NCI-H1105 treated with DMSO at 0.1 percent for 48 hours (cell line): ENCODE data around the gene SVEP1.
"Not testable (repeated sequence)": the region's sequence is repeated elsewhere in the genome, so short reads cannot be mapped to it uniquely, and the experiment has no call there.

Experiments
- DNase-seq: peaks from one replicate; lab custom pipeline; 2025; lab: John Stamatoyannopoulos, UW

The SVEP1 gene

DNA sequence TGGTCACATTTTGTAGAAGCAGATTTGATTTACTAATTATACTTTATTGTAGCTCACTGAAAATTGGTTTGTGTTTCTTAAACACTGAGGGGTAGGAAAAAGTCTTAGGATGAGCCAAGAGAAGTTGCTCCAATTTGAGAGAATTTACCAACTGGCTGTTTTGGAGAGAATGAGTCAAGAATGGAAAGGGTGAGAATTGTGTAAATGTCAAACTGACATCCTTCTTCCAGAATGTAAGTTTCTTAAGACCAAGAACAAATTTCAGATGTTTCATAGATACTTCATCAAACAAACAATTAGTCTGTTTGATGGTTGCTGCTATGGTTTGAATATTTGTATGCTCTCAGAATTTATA, 135.7 kb downstream of the SVEP1 start:
- no peak for DNase-seq

DNA sequence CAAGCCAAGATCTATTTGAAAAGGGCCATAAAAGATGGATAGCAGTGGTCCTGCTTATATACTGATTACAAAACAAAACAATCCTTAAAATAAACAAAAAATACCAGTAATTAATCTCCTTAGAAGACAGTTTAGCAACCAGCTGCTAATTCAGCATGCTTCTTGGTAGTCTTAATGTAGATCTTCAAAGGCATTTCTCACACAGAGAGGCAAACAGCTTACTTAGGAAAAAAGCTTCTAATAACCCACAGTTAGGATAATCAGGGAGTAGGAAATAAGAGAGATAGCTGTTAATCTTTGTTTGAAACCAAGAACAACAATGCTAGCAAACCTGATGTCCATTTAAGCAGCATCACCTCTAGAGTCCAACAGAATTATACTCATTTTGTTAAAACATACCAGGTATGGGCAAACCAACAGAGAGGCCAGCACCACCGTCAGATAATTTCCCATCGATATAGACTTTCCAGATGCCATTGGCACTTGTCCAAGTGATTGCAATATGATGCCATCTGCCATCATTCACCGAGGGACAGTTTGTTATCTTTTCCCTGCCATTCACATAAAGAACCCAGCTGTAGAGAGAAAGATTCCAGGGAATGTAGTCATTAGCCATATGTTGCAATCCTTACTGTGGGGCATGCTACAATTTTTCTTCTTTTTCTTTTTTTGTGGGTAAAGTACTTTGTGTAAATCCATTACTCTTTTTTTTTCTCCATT, 136.2 kb downstream of the SVEP1 start:
- DNase-seq: peak; percentile 71

DNA sequence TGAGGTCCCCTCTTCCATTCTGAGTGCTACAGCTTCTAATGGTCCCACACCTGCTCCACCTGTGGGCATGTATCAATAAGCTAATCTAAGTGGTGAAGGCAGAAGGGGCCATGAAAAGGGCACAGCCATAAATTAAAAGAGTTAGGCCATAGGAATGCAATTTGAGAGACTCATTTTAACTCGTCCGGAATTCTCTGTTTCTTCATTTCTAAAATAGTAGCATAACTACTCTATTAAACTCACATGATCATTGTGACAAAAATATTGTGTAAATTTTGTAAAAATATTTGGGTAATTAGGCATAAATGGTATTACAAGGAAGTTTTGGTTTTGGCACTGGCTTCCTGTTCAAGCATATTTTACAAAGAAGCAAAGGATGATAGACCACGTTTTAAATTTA, 138.7 kb downstream of the SVEP1 start:
- DNase-seq: no peak

- no peak for DNase-seq
Observed at GRCh38 chr9:110440172-110440571, 139.4 kb downstream of the SVEP1 start.

GRCh38 chr9:110432253-110432652, 147.3 kb downstream of the SVEP1 start:
- no peak for DNase-seq

- no peak for DNase-seq
Observed at GRCh38 chr9:110429453-110429852, 150.1 kb downstream of the SVEP1 start.

DNA sequence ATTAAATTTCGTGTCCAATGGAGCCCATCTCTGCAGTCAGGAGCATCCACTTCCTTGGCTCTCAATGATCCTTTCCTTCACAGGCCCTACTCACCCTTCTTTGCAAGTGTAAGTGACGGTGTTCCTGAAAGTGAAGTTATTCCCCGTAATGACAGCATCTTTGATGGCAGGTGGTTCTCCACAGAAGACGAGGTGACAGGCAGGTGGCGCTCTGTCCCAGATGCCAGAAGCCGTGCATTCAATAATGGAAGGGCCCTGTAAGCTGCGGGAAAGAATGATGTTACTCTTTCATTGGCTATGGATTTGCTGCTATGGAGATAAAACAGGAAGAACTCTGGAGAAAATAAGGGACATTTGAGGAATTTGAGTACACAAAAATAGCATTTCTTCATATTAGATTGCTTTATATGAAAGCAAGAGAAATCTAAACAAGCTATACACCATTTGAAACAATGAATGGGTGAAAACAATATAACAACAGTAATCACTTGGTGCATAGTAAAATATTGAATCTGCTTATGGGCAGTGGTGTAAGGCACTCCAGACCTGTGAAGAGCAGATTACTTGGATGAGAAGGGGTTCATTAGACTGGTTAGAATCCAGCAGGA, 151.9 kb downstream of the SVEP1 start:
- DNase-seq: peak; percentile 18

DNA sequence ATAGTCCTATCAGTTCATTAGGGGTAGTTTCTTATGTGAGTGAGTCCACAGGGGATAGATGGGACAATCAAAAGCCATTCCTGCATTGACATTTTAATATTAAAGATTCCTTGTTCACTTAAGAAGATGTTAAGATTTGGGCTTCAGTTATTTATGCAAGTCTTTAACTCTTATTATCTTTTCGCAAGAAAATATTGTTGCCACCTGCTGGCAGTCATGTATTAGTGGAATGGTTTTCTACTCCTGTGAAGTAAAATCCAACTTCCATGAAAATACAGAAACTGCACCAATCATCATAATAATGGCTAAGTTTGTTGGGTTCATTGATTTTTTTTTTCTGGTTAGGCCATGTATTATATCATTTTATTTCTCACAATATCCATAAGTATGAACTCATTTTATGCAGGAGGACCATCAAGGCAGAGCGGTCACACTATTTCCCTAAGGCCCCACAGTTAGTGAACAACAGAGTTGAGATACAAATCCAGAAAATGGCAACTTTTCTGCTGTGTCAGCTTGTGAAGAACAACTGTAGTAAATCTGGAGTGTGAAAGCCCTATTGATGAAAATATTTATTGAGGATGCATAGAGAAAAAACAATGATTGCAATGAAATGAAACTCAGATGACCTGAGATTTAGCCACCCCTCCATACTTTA, 153.4 kb downstream of the SVEP1 start:
- peak; percentile 28 for DNase-seq

DNA sequence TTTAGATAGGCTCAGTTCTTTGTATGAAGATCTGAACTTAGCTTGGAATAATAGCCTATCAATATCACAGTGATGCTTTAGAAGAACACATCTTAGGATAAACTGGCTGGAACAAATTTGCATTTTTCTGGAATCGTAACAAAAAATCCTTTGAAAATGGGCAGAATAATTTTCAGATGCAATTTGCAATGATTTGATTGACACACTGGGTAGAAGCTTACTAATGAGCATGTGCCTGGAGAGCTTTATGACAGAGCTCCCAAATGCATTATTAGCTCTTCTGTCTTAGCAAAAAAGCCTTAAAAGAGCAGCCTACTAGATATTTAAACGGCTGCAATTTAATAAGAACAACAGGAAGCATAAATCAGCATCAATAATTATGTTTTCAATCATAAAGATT, 165.1 kb downstream of the SVEP1 start:
- DNase-seq: no peak

- DNase-seq: no peak
Observed at GRCh38 chr9:110410961-110411360, 168.6 kb downstream of the SVEP1 start.

DNA sequence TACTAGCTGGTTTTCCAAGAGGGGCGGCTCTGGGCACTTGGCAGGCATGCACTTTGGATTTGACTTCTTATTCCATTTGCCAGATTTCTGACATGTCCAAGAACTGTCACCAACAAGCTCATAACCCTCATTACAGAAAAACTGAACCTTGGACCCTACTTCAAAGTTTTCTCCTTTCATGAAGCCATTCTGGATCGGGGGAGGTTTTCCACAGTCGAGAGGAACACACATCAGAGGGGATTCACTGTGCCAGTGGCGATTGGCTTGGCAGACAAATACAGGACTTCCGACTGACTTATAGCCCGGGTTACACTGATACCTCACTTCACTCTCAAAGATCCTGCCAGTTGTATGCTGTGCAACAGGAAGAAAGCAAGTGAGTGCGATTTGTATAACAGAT, 170.9 kb downstream of the SVEP1 start:
- DNase-seq: no peak

- no peak for DNase-seq
Observed at GRCh38 chr9:110405858-110406443, 173.6 kb downstream of the SVEP1 start.

GRCh38 chr9:110404473-110404872, 175.1 kb downstream of the SVEP1 start:
- DNase-seq: no peak

GRCh38 chr9:110399983-110400382, 179.6 kb downstream of the SVEP1 start:
- DNase-seq: no peak

DNA sequence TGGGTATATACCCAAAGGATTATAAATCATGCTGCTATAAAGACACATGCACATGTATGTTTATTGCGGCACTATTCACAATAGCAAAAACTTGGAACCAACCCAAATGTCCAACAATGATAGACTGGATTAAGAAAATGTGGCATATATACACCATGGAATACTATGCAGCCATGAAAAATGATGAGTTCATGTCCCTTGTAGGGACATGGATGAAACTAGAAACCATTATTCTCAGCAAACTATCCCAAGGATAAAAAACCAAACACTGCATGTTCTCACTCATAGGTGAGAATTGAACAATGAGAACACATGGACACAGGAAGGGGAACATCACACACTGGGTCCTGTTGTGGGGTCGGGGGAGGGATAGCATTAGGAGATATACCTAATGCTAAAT, 180.5 kb downstream of the SVEP1 start:
- DNase-seq: not testable (repeated sequence)

GRCh38 chr9:110391826-110392485, 187.6 kb downstream of the SVEP1 start:
- no peak for DNase-seq

- no peak for DNase-seq
Observed at GRCh38 chr9:110389148-110389750, 190.3 kb downstream of the SVEP1 start.

DNA sequence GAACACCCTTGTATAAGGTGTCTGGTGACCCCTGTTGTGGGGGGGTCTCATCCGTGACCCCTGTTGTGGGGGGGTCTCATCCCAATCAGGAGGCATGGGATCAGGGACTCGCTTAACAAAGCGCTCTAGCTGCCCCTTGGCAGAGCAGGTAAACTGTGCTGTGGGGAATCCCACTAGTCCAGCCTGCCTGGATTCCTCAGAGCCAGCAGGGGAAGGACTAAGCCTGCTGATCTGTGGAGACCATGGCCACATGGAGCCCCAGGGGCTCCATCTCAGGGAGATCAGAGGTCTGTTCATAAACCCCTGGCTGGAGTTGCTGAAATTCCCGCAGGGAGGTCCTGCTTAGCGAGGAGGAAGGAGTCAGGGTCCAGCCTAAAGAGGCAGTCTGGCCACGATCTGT, 196.1 kb downstream of the SVEP1 start:
- DNase-seq: no peak

DNA sequence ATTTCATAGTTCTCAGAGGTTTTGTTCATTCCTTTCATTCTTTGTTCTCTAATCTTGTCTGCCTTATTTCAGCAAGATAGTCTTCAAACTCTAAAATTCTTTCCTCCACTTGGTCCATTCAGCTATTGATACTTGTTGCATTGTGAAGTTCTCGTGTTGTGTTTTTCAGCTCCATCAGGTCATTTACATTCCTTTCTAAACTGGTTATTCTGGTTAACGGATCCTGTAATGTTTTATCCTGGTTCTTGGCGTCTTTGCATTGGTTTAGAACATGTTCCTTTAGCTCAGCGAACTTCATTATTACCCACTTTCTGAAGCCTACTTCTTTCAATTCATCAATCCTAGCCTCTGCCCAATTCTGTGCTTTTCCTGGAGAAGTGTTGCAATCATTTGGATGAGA, 196.8 kb downstream of the SVEP1 start:
- DNase-seq: no peak

- DNase-seq: no peak
Observed at GRCh38 chr9:110371411-110372007, 208.0 kb downstream of the SVEP1 start.

DNA sequence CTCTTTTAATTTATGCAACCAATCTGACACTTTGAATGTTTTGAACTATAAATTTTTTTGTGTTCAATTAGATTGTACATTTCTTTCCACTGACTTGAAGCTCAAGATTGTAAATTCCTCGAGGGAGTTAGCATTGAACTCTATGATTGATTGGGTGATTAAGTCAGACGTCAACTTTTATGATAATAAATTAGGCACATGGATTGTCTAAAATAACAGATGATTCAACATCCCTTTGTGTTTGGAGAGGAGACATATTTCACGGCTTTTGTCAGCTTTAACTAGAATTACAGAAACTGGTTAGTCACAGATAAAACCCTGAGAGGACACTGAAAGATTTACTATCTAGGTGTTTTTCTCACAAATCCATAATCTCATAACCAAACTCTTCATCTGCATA, 209.2 kb downstream of the SVEP1 start:
- DNase-seq: no peak

GRCh38 chr9:110364451-110364850, 215.1 kb downstream of the SVEP1 start:
- DNase-seq: no peak
